HG02852 (cell line): Measurements from ENCODE around the gene DCDC2C.

Experiments used
- ATAC-seq: cut with Tn5 transposase; IDR thresholded peaks from one replicate; pipeline ENCODE4 v1.9.1; 2021; ENCODE audit warnings: mild to moderate bottlenecking, moderate library complexity; ENCODE audit not compliant: unreplicated experiment

DCDC2C gene

GRCh38 chr2:3742743-3743508 is 39.6 kb downstream of the DCDC2C start:
- ATAC-seq, result no peak

DNA sequence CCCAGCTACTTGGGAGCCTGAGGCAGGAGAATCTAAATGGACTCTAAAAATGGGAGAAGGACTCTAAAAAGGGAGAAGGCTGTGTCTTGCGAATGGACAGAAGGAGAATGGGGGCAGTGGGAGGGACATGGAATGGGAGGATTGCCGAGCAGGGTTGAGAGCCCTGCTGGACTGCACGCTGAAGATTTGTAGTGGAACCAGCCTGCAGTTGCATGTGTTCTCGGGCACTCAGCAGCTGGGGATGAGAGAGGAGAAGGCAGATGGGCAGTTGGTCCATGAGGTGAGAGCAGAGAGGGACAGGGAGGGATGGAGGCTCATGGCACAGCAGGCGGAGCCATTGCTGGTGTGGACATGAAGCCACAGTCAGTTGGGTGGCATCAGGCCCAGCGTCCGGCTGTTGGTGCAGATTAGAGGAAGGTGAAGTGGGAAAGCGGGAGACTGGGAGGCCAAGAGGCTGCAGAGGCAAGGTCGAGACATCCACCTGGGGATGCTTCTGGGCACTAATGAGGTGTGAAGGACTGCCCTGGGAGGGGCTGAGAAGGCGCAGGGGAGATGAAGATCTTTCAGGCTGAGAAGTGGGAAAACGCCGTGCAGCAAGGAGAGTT is 40.7 kb downstream of the DCDC2C start:
- no peak for ATAC-seq

DNA sequence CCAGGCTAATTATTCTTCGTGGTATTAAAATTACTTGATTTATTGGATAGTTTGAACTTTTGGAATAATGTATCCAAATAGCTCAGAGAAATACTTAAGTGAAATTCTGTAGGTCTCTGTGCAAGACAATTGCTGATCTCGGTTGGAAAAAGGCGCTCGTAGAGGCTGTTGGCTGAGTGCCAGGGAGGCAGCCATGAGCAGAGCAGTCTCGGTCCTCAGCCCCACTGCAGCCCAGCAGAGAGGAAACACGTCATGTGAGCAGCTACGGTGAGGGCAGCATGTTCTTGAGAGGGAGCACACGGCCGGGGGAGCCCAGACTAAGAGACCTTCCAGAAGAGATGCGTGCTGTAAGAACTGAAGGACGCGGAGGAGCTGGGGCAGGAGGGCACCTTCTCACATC is 42.5 kb downstream of the DCDC2C start:
- no peak for ATAC-seq

DNA sequence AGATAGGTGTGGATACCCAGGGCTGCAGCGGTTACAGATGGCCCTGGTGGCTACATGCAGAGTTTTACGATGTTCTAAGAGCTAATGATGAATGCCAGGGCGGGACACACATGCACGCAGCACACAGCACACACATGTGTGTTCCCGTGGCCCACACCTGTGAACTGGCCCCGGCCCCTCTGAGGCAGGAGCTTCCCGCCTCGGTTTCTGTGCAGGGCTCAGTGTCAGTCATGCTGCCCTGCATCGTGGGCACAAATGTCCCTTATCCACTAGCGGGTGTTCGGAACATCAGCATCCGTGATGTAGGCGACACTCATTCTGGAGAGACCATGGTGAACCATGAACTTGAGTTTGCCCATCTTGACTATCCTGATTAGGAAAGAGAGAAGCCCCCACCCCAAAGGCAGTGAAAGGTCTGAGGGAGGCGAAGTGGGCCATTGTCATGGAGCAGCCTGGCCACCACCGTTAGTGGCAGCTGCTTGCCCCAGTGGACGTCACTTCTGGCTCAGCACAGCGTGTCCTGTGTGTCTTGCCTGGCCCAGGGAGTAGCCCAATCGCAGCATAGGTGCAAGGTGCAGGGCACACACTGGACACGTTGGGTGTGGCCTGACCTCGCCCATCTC is 43.8 kb downstream of the DCDC2C start:
- ATAC-seq, result no peak

GRCh38 chr2:3747826-3748225 is 44.5 kb downstream of the DCDC2C start:
- ATAC-seq, result no peak

DNA sequence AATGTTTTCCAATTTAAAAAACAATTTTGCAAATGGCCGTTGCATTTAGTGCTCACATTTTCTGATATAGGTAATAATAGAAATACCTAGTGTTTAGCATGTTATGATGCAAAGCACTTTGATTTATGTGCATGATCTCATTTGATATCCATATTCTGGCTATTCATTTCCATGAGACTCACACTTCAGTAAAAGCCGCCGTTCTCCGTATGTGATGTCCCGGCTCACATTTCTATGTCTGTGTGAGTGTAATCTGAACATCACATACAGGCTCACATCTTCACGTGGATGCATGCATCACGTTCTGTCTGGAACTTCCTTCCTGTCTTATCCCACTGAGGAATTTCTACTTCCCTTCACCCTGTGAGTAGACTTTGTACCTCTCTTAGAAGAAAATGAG is 45.8 kb downstream of the DCDC2C start:
- ATAC-seq, result no peak

DNA sequence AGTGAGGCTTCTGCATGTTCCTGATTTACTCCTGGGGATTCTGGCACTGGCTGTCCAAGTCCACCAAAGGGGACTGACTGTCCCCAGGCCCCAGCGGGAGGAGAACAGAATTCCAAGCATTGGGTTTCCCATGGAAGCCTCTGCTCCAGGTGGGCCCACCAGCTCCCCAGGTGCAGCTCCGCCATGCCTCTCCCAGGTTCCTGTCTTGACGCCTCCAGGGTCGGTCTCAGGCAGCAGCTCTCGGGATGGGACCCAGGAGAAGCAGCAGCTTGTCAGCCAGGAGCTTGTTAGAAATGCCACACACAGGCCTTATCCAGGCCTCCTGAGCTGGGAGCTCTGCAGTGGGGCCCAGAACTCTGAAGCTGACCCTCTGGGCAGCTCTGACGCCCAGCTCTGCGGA is 47.9 kb downstream of the DCDC2C start:
- no peak for ATAC-seq

DNA sequence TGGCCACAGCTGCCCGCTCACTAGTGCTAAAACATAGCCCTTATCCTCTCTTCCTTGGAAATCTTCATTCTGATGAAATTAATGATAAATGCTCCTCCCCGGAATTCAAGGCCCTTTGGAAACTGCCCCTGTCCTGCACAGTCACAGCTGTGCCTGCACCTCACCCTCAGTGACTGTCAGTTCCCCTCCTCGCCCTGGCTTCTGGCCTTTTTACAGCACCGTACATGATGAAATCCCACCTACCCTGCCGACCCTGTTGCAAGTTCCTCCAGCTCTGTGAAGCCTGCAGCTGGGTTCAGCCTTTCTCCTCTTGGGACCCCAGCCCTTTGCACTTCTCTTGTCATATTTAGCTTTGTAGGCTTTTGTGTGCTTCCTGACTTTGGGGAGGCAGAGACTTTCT is 48.4 kb downstream of the DCDC2C start:
- ATAC-seq, result no peak

GRCh38 chr2:3752376-3752775 is 49.0 kb downstream of the DCDC2C start:
- no peak for ATAC-seq

DNA sequence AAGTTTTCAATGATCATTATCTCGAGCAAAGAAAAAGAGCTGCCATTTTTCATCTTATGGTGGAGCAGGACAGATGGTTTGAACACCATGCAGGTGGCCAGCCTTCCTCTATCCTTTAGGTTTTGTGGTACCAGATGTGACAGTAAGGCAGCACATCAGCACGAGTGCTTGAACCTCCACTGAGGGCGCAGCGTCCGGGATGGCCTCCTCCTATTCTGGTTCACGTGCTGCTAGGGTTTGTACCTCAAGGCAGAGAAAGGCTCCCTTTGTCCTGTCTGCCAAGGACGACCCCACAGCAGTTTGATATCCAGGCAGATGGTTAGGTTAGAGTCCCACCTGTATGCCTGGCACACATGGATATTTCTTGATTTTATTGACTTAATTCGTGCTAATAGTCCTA is 50.2 kb downstream of the DCDC2C start:
- ATAC-seq, result no peak

GRCh38 chr2:3754280-3754679 is 50.9 kb downstream of the DCDC2C start:
- ATAC-seq, result no peak

GRCh38 chr2:3754795-3755194 is 51.4 kb downstream of the DCDC2C start:
- ATAC-seq, result no peak

GRCh38 chr2:3755277-3755676 is 51.9 kb downstream of the DCDC2C start:
- ATAC-seq, result no peak

DNA sequence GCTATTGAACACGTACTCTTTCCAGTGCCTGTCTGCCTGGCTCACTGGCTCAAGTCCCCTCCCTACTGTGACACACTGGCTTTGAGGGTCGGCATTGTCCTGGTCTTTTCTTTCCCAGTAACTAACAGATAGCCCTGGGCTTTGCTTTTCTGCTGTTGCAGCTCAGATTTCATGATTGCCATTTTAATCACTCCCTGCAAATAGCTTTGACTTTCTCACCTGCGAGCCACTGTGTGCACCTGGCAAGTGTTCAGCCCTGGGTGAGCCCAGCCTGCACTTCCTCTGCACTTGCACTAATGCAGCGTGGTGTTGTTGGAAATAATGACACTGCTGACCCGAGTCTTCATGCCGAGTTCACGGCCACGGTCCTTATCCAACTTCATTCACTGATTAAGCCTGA is 52.9 kb downstream of the DCDC2C start:
- no peak for ATAC-seq

- no peak for ATAC-seq
Observed at GRCh38 chr2:3758906-3759305, 55.5 kb downstream of the DCDC2C start.

- no peak for ATAC-seq
Observed at GRCh38 chr2:3759331-3759730, 56.0 kb downstream of the DCDC2C start.

DNA sequence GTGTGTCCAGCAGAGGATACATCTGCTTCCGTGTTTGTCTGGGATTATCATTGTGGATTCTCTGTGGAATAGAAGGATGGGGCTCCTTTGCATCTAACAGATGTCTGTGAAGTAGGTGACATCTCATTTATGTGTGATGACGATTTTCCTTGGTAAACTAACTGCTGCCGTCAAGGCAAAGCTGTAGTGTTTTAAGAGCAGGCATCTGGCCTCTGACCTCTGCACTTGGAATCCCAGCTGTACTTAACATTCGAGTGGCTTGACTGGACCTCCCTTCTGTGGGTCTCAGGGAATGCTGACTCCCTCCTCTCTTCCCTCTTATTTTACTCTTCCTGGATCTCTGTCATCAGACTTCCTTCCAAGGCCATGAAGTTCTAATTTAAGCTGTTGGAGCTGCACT is 56.4 kb downstream of the DCDC2C start:
- no peak for ATAC-seq

- no peak for ATAC-seq
Observed at GRCh38 chr2:3761272-3761671, 57.9 kb downstream of the DCDC2C start.

DNA sequence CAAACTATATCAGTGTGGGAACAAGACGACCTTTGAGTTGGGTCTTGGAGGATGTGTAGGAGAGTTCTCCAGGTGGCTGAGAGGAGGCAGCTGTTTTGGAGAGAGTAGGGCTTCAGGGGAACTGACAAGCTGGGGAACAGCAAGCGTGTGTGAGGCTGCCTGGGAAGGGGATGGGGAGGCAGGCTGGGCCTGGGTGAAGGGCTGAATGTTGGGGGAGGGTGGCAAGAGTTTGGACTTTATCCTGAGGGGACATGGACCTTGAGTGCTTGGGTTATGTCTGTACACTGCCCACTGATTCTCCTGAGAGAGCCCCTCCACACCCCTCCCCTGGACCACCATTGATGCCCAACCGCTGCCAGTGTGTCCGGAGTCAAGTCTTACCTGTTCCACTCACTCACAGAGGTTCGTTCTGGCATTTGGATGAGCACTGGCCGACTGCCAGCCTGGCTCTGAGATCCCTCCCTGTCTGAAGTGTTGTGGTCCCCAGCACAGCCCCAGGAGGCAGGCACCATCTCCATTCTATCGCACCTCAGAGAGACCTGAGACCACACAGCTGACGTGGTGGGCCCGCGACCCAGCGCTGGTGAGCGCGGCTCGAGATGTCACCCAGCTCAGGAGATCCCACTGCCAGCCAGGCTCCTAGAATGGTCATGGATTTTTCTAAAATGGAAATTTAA is 59.5 kb downstream of the DCDC2C start:
- no peak for ATAC-seq

DNA sequence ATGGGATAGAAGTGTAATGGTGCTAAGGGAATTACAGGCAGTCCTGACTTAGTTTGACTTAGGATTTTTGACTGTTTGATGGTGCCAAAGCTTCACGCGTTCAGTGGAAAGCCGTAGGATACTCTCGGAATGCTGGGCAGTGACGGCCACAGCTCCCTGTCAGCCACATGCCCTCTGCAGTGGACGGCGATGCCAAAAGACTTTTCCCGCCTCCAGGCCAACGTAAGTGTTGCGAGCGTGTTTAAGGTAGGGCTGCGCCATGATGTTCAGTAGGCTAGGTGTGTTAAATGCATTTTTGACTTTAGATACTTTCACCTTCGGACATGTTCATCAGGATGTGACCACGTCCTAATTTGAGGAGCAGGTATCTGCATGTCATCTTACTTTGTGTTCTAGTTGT is 63.4 kb downstream of the DCDC2C start:
- no peak for ATAC-seq

- no peak for ATAC-seq
Observed at GRCh38 chr2:3768960-3769765, 65.8 kb downstream of the DCDC2C start.
